NCI-H524 treated with DMSO at 0.1 percent for 48 hours (cell line): Measurements from ENCODE around the gene KLHL17.
"Not testable (repeated sequence)": the region's sequence is repeated elsewhere in the genome, so short reads cannot be mapped to it uniquely, and the experiment has no call there.

Source experiments
- DNase-seq: peaks from one replicate; lab custom pipeline; 2025; lab: John Stamatoyannopoulos, UW

The KLHL17 gene

GRCh38 chr1:937521-937920 is 22.9 kb upstream of the KLHL17 start:
- no peak for DNase-seq

DNA sequence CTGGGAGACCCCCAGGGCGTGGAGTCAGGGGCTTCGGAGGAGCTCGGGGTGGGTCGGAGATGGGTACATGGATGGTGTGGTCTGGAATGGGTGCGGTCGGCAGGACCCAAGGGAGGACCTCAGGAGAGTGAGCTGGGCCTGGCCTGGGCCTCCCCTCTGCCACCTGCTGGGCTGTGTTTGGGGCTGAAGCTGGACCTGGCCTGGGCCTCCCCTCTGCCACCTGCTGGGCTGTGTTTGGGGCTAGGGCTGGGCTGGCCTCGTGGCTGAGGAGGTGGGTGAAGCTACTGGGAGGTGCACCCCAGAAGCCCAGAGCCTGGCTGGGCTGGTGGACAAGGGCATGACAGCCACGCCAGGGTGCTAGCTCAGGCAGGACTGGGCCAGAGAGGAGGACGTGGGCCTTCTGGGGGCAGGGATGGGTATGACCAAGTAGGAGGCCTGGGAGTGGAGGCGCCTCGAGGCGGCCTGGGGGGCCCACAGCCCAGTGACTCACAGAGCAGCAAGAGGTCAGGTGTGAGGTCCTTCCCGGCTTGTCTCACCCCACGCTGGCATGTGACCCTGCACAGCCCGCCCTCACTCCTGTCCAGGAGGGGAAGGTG is 22.2 kb upstream of the KLHL17 start:
- no peak for DNase-seq

- DNase-seq = no peak
Observed at GRCh38 chr1:938711-939489, 21.5 kb upstream of the KLHL17 start.

GRCh38 chr1:939511-940106 is 20.8 kb upstream of the KLHL17 start:
- no peak for DNase-seq

GRCh38 chr1:940107-941014 is 20.0 kb upstream of the KLHL17 start:
- DNase-seq = no peak

DNA sequence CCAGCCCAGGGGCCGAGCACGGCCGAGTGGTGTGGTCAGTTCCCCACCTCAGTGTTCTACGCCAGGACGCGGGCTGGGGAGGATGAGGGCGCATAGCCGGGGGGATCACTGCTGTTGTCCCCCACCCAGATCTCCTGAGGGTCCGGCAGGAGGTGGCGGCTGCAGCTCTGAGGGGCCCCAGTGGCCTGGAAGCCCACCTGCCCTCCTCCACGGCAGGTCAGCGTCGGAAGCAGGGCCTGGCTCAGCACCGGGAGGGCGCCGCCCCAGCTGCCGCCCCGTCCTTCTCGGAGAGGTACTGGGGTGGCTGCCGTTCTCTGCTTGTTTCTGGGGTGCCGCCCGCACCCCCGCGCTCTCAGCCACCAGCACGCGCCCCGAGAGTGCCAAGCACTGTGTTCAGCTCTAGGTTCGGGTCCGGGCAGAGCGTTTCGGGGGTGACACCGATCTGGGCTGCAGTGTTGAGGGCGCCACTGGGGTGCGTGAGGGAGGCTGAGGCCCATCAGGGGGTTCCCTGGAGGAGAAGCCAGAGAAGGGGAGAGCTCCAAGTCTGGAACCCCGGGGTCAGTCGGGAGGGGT is 19.3 kb upstream of the KLHL17 start:
- no peak for DNase-seq

DNA sequence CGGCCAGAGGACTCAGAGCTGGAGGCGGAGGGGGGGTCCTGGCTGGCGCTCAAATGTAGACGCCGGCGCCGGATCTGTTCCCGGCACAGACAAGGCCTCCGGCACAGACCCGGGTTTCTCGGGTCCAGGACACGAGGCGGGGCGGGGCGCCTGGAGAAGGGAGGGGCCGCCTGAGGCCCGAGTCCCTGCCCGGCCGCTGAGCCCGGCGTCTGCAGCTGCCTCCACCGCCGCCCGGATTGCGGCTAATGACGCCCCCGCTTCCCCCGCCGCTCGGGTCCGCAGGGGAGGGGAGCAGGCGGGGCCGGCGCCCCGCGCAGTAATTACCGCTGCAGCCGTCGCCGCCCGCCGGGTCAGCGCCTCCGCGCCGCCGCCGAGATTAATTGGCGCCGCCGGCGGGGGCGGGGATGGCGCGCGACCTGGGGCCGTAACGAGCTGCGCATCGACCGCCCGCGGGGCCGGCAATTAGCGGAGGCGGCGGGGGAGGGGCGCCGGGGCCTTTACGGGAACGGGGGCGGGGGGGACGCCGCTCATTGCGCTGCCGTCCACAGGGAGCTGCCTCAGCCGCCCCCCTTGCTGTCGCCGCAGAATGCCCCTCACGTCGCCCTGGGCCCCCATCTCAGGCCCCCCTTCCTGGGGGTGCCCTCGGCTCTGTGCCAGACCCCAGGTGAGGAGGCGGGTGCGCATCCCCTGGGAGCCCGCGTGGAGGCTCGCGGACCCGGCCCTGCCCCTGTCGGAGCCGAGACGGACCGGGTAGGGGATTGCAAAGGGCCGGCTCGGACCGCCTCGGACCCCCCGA is 18.6 kb upstream of the KLHL17 start:
- DNase-seq = no peak

DNA sequence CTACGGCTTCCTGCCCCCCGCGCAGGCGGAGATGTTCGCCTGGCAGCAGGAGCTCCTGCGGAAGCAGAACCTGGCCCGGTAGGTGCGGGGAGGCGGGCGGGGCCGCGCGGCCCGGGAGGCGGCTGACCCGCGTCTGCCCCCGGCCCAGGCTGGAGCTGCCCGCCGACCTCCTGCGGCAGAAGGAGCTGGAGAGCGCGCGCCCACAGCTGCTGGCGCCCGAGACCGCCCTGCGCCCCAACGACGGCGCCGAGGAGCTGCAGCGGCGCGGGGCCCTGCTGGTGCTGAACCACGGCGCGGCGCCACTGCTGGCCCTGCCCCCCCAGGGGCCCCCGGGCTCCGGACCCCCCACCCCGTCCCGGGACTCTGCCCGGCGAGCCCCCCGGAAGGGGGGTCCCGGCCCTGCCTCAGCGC is 18.0 kb upstream of the KLHL17 start:
- DNase-seq = no peak

- DNase-seq = no peak
Observed at GRCh38 chr1:942864-943533, 17.4 kb upstream of the KLHL17 start.

- DNase-seq = no peak
Observed at GRCh38 chr1:943545-944340, 16.6 kb upstream of the KLHL17 start.

- DNase-seq = no peak
Observed at GRCh38 chr1:944341-945325, 15.8 kb upstream of the KLHL17 start.

- no peak for DNase-seq
Observed at GRCh38 chr1:945688-946556, 14.5 kb upstream of the KLHL17 start.

DNA sequence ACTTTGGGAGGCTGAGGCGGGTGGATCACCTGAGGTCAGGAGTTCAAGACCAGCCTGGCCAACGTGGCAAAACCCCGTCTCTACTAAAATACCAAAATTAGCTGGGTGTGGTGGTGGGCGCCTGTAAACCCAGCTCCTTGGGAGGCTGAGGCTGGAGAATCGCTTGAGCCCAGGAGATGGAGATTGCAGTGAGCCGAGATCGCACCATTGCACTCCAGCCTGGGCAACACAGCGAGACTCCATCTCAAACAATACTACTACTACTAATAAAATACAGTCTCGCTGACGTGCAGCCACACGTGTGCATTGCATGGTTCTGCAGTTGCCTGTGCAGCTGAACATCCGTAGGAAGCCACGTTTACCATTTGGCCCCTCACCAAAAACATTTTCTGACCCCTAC is 13.6 kb upstream of the KLHL17 start:
- DNase-seq = not testable (repeated sequence)

DNA sequence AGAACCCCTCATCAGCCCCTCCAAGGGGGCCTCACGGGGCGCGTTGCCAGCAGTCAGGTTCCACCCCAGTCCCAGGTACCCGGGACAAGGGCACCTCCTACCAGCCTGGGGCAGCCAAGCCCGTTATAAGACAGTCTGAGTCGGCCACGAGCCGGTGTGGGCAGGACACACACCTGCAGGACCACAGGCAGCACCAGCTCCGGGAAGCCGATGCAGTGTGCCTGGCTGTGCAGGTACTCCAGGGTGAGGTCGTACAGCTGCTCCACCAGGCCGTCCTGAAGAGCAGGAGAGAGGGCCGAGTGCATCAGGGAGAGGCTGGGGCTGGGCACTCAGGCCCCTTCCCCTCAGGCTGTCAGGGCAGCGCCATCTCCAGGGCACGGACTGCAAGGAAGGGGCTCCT is 12.4 kb upstream of the KLHL17 start:
- no peak for DNase-seq

GRCh38 chr1:950268-950667 is 10.1 kb upstream of the KLHL17 start:
- DNase-seq = no peak

DNA sequence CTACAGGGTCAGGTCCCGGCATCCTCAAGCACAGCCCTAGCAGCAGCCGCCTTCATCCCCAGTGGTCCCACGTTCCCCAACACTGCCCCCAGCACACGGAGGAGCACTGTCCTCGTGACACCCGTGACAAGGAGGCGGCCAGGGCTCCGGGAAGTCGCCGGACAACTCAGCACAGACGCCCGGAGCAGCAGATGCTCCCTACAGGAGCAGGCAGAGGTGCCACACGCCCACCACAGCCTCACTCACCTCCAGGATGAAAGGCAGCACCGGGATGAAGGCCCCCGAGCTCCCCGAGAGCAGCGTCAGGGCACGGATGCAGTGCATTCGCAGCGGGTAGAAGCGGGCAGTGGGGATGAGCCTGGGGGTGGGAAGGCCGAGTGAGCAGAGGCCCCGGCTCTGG is 9.5 kb upstream of the KLHL17 start:
- DNase-seq = no peak

GRCh38 chr1:951364-951763 is 9.0 kb upstream of the KLHL17 start:
- no peak for DNase-seq

DNA sequence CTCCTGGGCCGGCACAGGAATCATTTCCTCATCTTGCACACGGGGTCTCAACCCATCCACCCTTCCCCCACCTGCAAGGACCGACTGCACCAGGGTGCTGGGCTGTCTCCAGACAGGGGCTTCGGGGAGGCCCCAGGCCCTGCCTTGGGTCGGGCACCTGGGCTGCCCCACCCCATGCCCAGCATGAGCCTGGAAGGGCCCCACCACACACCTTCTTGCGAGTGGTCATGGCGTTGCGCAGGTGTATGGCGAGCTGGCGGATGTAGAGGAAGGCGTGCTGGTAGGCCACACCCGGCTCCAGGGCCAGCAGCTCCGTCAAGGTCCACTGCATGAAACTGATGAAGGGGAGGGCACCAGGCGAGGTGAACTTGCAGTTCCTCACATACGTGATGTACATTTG is 8.2 kb upstream of the KLHL17 start:
- no peak for DNase-seq
